ENCODE results near the gene CLDN24. TPM values are rescaled to one million over a fixed set of nuclear protein-coding genes. Genes with fewer than 3 reads are reported as not detected.
A peak's percentile ranks its signal among the peaks of the same experiment; 100 is the strongest.

CLDN24 gene
- polyA plus RNA-seq (ENCODE audit: insufficient read length in 10 of 10): not detected
- long read RNA-seq, donor 1: 0 reads
- long read RNA-seq, donor 2: 0 reads
- long read RNA-seq, donor 3, partial matches to known transcripts: 0 of 1 reads
- long read RNA-seq, donor 3, other reads (novel, unspliced or antisense): 0 of 1 reads
- long read RNA-seq, donor 4: 0 reads
- long read RNA-seq, donor 5, partial matches to known transcripts: 0 of 1 reads
- long read RNA-seq, donor 5, other reads (novel, unspliced or antisense): 0 of 1 reads
- long read RNA-seq, donor 6: 0 reads
- long read RNA-seq, donor 7: 0 reads
- long read RNA-seq, donor 8: 0 reads
- long read RNA-seq, donor 9: 0 reads

DNA sequence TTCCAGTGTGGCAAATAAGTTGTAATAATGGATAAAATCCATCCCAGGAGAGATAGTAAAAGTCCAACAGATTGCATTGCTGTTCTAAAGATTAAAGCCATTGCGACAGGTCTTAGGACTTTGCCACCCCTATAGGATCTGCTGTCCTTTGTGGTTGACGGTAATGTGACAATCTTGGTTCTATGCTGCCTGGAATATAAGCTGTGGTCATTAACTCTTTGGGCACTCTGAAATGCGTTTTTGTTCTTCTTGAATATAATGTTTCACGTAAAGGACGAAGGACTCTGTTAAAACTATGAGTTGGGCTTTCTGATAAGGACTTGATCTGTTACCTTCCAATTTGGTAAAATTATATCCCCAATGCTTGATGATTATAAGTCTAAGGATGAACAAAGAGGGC lies at the start of gene CLDN24:
TSS of gene CLDN24 (minus strand) at position 101 of the 400 bp plus-strand sequence. CDS start at position 101, 0 bp downstream.
- no peak for DNase-seq

DNA sequence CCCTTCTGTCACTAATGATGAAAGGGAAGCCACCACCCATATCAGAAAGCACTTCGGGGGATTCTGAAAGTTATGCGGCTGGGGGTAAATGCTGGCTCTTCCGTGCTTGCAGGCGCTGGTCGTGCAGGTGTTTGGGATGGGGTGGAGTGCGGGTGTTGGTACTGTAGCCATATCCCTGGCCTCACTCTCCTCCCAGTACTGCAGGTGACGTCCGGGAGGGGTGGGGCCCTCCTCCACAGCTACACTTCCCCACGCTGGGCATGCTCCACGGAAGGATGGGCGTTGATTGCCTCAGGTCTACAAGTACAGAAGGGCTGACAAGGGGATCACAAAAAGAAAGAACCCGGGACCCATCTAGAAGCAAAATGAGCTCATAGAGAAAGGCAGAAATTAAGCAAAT lies 48.6 kb upstream of the CLDN24 start:
- DNase-seq: no peak

DNA sequence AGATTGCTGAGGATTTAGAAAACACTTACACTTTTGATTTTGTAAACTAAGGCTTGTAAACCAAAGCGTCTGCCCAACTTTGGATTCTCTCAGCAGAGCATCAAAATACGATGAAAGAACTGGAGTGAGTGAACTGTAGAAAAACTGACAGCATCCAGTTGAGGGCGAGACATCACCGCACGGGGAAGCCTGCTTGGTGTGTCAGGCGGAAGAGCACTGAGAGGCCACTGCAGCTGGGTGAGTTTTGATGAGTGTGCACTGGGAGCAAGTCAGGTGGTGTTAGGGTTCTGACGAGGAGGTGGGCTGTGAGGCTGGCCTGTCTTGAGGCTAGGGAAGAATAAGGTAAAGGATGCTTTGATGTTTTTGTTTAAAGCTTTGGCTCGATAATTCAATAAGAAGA lies 46.8 kb upstream of the CLDN24 start:
- DNase-seq: no peak

DNA sequence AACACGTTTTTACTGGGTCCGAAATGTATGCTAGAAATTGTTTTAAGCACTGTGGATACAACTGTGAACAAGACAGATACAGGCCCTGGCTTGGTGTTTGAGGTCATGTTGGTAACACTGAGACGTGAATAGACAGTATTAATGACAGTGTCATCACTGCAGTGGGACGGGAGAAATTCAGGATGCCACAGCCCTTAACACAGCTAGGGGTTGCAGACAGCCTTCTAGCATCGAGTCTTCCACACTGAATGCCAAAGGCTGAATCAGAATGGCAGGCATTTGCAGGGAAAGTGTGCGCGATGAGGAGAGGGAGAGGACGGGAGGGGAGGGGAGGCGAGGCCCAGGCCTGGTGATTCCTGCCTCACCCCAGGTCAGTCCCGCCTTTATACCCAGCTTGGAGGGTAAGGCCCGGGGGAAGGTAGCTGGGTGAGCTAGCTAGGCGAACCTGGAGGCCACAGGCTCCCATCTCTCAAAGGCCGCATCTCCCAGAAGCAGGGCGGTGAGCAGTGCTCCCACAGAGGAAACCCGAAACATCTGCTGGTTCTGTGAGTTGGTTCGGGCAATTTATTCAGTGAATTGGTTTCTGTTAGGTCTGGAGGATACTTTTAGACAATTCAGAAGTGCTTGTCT lies 44.1 kb upstream of the CLDN24 start:
- no peak for DNase-seq

DNA sequence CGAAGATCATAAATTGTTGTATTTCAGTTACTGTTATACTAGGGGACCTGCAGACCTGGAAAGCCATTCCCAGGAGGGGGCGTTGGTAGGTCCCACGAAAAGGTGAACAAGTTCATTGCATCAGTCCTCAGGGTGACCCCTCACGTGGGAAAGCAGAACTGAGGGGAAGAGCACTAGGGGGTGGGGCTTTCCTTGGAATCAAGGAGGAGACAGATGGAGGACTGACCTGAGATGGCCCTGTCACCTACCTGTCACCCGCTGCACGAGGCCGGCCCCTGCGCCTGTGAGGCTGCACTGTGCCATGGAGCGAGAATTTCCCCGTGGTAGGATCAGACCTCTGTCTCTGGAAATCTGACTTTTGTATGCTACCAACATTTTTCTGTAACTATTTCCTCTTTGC lies 41.8 kb upstream of the CLDN24 start:
- DNase-seq: no peak

DNA sequence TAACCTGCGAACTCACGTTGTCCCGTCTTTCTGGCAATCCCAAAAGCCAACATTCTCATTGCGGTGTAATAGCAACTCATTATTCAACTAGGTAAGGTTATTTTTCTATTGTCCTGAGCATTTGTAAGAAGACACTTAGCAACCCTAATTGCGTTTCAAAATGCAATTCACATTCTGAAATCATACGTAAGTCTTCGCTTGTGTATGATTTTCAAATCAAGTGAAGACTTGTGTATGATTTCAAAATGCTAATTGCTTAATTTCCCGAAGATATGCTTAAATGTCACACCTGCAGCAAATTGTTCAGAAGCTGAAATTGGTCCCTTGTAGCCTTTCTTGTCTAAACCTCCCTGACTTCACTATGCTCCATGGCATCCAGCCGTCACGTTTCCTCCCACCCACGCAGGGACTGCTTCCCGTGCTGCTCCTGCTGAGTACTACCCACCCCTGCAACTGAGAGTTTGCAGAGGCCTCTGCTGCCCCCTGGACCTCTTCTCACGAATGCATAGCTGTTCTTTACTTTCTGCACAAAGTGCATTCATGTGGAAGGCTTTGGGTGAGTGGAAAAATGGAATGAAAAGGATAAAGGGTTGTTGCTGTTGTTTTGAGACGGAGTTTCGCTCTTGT lies 40.8 kb upstream of the CLDN24 start:
- peak in 1 of 3 donors; percentile 23 for DNase-seq

DNA sequence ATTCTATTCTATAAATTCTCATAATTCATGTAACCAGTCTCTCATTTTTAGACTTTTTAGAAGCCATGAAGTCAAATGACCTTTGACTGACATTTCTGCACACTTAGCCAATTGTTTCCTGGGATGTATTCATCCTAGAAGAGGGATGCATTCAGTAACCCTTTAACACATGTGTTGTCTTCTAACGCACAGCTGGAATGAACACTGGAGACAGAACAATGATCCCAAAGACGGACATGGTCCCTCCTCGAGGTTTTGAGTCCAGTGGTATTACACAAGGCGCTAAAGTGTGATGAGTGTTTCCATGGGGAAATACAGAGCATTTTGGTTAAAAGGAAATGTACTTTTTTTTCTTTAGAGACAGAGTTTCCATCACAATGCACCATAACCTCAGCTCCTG lies 39.8 kb upstream of the CLDN24 start:
- no peak for DNase-seq

DNA sequence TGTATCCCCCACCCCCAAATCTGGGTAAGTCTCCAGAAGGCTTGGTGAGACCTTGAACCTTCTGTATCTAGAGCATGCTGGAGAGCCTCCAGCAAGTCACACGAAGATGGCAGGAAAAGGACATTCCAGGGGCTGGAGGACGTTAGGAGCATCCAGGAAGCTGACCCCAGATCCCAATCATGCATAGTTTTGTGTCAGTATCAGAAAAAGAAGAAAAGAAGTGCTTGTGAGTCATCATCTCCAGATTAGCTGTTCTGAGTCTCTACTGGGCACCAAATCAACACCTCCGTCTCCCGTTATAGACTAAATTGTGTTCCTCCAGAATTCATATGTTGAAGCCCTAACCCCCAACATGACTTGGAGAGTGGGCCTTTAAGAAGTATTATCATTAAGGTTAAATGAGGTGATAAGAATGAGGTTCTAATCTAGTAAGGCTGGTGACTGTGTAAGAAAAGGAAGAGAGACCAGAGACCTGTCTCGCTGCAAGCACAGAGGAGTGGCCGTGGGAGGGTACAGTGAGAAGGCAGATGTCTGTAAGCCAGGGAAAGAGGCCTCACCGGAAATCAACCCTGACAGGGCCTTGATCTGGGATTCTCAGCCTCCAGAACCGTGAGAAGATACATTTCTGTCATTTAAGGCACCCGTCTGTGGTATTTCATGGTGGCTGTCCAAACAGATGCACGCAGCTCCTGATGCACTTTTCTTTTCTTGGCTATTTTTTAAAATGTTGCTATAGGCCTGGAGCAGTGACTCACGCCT lies 38.1 kb upstream of the CLDN24 start:
- peak in 1 of 3 donors; percentile 56 for DNase-seq

DNA sequence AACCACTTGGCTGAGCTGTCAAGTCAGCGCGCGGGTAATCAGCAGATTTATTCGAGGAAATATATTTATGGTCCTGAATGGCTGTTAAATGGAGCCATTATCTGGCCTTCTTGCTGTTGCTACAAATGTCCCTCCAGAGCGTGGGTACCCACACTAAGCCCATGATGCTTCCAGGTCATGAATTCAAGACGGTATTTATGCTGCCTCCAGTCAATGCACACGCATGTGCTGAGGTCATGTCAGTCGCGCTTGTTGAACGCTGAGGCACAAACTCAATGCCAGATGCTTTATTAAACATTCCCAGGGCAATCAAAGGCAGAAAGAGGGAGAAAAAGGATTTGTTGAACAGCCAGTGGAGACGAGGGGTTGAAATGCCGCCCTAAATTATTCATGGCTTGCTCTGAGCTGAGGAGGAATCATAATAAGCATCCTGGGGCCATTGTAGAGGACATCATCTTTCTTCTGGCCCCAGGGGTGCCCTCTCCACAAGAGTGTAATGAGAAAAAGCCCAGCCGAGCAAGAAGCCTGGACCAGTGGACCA lies 36.1 kb upstream of the CLDN24 start:
- no peak for DNase-seq

DNA sequence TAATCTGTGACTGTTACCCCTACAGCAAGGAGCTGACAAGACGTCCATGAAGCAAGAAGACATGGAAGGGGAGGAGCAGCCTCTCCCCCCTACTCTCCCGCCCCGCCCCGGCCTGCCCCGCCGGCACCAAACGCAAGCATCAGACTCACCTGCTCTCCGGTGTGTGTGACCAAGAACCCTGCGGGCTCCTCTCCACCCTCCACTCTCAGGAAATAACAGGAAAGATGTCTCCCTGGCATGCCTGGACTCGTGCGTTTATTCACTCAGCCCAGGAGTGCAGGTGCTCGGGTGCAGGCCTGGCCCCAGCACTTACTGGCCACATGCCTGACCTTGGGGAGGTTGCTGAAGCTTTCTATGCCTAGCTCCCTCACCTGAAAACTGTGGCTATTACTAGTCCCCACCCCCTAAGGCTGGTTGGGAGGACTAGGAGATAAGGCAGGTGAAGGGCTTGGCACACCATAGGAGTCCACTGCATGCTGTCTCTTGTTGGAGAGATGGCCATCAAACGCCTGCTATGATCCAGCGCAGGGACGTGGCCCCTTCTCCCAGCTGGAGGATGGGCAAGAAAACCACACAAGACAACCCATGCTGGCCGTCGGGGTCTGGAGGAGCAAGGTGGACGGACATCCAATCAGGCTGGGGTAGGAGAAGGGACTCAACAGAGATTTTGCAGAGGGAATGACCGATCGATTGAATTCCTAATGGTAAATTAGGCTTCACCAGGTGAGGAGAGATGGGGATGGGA lies 34.9 kb upstream of the CLDN24 start:
- no peak for DNase-seq

DNA sequence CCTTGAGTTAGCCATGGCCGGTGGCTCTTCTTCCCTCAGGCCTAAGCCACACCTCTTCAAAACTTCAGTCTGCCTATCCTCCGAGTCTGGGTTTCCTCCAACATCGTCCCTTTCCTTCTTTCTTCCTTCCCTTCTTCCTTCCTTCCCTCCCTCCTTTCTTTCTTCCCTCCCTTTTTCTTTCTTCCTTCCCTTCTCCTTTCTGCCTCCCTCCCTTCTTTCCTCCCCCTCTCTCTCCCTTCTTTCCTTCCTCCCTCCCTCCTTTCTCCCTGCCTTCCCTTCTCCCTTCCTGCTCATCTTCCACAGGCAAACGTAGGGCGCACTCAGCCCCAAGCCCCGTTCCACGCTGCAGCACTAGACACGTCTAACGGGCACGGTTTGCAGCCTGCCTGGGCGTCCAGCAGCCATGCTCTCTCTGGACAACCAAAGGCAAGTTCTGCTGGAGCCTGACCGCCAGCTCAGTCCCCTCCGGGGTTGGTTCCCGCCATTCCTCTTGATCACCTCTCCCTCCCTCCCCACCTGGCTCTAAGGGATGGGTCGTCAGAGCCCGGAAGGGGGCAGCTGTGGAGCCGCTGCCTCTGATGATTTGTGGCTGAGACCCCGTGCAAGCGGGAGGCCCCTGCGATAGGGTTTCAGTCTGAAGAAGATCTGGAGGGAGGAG lies 34.1 kb upstream of the CLDN24 start:
- DNase-seq: no peak

DNA sequence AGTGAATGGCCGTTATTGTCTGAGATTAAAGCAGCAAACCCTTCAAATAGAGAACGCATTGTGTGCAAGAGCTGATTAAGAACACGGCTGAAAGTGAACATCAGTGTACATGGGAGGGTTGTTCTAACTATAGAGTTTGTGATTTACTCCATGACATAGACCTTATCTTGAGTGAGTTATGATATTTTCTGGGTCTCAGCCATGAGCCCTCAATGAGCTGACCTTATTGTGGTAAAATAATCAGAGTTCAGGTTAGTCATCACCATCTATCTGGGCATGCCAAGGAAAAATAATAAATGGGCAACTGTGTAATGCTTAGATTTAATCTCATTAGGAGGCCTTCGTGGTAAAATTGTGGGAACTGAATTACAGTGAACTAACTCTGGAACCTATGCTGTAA lies 33.2 kb upstream of the CLDN24 start:
- DNase-seq: peak in 1 of 3 donors; percentile 58

DNA sequence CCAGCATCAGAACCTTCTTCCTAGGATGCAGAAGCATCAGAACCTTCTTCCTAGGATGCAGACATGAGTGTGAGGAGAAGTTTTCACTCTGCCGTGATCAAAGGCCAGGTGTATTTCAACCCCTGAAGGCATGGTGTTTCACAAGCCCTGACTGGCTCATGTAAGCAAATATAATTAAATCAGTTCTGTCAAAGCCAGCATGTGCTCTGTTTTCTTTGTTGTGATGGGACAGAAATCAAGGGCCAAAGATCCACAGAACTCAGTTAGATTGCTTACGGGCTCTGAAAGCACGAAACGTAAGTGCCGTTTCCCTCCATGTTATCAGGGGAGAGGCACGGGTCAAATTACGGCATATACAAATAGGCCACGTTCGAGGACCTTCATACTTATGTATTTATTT lies 32.0 kb upstream of the CLDN24 start:
- DNase-seq: no peak

DNA sequence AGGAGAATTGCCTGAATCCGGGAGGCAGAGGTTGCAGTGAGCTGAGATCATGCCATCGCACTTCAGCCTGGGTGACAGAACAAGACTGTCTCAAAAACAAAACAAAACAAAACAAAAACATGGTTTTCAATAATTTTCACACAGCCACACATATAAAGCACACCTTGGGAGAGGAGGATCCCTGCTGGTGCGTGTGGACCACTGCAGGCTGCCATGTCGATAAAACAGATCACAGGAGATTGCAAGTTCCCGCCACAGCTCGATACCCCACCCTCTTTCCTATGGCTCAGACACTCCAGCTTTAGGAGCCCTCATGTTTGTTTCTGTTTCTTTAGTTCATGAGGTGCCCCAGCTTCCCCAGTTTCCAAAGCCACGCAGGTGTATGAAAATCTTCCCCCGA lies 31.3 kb upstream of the CLDN24 start:
- no peak for DNase-seq

DNA sequence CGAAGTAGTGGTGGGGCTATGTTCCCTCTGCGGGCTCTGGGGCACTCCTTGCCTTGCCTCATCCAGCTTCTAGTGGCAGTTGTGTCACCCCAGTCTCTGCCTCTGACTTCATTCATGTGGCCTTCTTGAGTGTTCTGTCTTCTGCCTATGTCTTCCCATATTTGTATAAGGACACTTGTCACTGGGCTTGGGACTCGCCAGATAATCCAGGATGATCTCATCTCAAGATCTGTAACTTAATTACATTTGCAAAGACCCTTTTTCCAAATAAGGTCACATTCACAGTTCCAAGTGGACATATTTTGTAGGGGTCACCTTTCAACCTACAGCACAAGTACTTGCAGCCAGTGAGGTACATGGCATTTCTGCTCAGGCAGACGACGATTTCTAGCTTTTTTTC lies 30.3 kb upstream of the CLDN24 start:
- DNase-seq: no peak

DNA sequence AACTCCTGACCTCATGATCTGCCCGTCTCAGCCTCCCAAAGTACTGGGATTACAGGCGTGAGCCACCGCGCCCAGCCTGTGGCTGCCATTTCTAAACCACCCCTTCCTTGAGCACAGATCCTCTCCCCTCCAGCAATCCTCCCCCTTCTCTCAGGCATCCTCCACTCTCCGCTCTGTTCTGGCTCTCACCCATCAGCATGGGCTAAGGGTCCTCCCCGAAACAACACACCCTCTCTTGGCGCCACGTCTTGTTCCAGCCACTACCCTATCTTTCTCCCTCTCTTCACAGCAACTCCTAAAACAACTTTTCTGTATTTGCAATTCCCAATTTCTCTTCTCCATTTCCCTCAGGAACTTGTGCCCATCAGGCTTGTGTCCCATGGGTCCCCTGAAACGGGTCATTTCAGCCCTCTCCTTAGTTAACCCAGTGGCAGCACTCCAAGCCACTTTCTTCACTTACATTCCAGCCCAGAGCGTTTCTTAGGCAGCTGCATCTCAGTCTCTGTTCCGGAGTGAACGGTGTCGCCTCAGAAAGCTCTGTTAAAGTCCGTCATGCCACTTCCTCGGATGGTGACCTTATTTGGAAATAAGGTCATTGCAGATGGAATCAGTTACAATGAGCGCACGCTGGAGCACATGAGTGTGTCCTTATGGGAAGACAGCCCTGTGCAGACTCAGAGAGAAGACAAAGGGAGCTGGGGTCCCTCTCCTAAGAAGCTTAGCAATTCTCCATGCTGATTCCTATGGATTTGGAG lies 28.3 kb upstream of the CLDN24 start:
- no peak for DNase-seq

DNA sequence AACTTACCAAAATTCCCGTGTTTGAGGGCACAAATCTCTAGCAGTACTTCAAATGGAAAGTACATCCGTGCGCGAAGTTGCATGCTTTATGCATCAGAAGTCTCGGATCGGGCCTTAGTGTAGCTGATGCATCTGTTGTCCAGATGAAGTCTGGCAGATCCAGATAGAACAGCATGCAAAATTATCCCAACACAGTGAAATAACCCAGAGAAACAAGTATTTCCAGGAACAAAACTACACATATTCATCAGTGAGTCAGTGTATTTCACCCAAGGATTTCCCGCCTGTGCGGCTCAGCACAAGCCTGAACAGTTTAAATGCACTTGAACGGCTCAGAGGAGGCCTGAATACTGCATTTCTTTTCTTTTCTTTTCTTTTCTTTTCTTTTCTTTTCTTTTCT lies 27.4 kb upstream of the CLDN24 start:
- peak in 2 of 3 donors; percentile 33 to 82 for DNase-seq

DNA sequence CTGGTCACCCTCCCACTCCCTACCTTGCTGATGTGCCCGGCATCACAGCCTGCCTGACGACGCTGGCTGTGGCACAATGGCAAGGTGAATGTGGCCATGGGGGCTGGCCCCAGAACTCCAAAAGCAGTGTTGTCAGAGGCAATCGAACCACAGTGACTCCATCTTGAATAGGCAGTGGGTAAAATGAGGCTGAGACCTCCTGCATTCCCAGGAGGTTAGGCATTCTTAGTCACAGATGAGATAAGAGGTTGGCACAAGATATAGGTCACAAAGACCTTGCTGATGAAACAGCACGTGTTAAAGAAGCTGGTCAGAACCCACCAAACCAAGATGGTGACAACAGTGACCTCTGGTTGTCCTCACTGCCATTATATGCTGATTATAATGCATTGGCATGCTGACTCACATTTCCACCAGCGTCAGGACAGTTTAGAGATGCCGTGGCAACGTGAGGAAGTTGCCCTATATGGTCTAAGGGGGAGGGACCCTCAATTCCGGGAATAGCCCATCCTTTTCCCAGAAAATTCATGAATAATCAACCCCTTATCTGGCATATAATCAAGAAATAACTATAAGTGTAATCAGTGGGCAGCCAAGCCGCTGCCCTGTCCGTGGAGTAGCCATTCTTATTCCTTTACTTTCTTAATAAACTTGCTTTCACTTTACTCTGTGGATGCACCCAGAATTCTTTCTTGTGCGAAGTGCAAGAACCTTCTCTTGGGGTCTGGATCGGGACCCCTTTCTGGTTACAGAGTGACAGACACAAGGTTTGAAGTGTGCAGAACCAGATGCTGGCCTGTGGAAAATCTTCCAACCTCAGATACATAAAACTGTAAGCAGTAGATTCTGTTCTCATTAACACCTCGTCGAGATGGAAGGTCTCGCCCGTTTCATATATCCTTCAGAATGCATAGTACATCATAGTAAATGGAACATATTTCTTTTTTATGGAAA lies 26.8 kb upstream of the CLDN24 start:
- DNase-seq: peak in 2 of 3 donors; percentile 28 to 95

DNA sequence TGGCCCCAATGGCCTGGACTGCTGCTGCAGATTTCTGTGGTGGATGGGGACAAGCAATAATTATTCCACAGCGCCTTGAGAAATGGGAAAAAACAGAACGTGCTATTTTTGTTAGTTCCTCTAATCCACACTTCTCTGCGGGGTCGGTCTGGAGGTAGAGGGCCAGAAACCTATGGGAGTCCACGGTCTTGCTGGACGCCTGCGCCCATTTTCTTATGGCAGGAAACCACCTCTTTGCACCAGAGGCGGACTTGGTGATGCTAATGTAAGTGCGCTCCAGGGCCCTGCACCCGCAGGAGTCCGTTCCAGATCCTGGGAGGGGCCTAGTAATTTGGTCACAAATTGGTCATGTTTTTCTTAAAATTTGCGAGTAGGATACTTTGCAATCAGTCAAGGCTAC lies 25.9 kb upstream of the CLDN24 start:
- DNase-seq: no peak
